Subcutaneous adipose tissue (tissue), 4 donors: ENCODE results near the gene ADCY5. TPM values are rescaled to one million over a fixed set of nuclear protein-coding genes. Genes with fewer than 3 reads are reported as not detected.

Source experiments
- total RNA-seq, 4 donors: library from RNA; depleted of rRNA; stranded (reverse); fragments of >200 nt; gene quantifications; one replicate each; pipeline ENCODE4 v1.1.0, GENCODE V29; 2016
- TF ChIP-seq, protein P1 (sequence below): fragments of 450-650 bp; IDR thresholded peaks from one replicate; pipeline ENCODE4 v1.5.1; 2016; ENCODE audit warnings: low read depth, mild to moderate bottlenecking, control low read depth, antibody characterized with exemption, moderate library complexity

ADCY5 gene
- total RNA-seq, 4 donors from 2014 or later: 16.1 to 52.2 (median 38.0) TPM

DNA sequence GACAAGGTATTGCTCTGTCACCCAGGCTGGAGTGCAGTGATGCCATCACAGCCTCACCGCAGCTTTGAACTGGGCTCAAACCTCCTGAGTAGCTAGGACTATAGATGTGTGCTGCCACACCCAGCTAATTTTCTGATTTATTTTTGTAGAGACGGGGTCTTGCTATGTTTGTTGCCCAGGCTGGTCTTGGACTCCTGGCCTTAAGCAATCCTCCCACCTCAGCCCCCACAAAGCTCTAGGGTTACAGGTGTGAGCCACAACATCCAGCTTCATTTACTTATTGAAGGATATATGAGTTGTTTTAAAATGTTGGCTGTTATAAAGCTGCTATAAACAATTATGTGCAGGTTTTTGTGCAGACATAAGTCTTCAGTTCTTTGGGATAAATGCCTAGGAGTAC lies 184.9 kb downstream of the ADCY5 start:
- TF ChIP-seq, protein P1, sequence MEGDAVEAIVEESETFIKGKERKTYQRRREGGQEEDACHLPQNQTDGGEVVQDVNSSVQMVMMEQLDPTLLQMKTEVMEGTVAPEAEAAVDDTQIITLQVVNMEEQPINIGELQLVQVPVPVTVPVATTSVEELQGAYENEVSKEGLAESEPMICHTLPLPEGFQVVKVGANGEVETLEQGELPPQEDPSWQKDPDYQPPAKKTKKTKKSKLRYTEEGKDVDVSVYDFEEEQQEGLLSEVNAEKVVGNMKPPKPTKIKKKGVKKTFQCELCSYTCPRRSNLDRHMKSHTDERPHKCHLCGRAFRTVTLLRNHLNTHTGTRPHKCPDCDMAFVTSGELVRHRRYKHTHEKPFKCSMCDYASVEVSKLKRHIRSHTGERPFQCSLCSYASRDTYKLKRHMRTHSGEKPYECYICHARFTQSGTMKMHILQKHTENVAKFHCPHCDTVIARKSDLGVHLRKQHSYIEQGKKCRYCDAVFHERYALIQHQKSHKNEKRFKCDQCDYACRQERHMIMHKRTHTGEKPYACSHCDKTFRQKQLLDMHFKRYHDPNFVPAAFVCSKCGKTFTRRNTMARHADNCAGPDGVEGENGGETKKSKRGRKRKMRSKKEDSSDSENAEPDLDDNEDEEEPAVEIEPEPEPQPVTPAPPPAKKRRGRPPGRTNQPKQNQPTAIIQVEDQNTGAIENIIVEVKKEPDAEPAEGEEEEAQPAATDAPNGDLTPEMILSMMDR: no peak

DNA sequence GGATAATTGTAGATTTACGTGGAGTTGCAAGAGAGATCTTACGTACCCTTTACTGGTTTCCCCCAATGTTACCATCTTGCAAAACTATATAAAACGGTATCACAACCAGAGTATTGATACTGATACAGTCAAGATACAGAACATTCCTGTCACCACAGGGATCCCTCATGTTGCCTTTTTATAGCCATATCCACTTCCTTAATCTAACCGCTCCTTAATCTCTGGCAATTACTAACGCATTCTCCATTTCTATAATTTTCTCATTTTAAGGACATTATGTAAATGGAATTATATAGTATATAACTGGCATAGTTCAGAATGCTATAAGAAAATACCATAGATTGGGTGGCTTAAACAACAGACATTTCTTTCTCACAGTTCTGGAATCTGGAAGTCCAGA lies 186.0 kb downstream of the ADCY5 start:
- TF ChIP-seq, protein P1: no peak

DNA sequence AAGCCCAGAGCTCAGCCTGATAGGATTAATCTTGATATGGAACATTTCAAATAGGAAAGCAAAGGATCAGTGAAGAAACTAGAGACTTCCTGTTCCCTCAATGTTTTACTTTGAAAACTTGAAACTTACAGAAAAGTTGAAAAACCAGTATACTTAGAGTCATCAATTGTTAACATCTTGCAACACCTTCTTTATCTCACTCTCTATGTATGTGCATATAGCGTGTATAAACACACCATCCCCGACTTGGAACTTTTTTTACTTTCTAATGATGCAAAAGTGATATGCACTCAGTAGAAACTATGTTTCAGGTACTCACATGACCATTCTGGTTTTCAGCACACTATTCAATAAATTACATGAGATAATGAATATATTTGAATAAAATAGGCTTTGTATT lies 186.7 kb downstream of the ADCY5 start:
- TF ChIP-seq, protein P1: no peak

DNA sequence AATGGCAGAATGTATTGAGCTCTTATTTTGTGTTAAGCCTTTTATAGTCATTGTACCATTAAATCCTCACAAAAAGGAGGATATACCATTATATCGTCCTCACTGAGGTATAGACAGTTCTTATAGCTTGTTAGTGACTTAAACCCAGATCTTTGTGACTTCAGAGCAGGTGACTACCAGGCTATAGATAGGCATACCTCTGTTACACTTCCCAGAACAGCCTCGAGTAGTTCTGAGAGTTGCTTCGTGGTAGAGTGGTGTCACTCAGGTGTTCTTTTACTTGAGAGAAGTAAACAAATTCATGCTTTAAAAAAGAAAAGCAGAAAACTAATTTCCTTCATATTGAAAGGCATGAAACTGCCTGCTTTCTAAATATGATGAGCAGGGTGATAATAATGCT lies 187.2 kb downstream of the ADCY5 start:
- TF ChIP-seq, protein P1: no peak

DNA sequence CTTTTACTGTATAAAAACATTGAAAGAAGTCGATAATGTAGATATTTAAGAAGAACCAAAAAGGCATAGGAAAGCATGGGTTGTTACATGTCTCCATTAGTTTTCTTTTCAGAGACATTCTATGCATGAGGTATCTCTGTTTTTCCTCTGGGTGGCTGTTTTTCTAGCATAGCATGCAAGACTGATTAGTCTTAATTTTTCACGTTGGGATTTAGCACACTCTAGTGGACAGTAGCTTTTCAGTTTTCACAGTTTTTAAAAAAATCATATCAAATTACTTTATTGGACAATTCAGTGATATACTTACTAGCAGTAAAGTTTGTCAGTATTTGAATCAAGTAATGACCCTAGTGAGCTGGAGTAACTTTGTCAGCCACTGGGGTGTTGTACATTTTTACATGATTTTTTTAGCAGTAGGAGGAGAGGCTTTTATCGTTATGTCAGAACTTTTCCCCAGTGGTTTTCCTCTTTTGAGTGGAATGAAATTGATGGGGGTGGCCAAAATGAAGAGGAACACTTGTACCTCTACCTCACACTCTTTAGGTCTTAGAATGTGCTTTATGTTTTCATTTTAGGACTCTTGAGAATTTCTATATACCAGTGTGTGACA lies 190.0 kb downstream of the ADCY5 start:
- TF ChIP-seq, protein P1: no peak

DNA sequence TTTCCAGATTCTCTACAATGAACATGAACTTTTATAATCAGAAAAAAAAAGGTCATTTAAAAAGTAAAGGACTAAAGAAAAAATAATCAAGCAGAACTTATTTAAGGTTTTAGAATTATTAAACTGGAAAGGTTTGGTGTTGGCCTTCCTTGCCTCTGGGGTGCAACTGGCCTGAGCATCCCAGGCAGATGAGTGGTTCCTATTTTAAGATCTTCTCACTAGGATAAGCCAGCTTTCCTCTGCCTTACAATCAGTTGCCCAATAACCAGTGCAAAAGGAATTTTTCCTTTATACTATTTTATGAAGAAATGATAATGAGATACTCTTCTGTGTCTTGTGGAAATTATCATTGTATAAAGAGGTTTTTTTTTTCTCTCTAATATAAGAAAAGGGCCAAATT lies 190.5 kb downstream of the ADCY5 start:
- TF ChIP-seq, protein P1: no peak

DNA sequence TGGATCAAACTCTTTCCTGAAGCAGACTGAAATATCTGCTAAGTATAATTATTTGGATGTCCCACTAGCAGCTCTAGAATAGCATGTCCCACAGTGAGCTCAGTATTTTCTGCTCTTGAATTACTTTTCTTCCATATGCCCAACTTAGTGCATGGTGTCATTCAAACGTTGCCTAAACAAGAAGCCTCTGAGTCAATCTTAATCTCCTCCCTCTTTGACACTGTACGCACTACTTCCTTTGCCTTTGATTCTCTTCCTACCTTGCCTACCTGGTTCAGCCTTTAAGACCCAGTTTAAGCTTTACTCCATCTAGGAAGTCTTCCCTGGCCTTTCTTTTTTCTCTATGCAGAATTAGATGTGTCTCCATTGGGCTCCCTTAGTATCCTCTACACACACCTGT lies 192.6 kb downstream of the ADCY5 start:
- TF ChIP-seq, protein P1: no peak
